ENCODE data around the gene GNPAT.
A peak's percentile ranks its signal among the peaks of the same experiment; 100 is the strongest.

Gene GNPAT

DNA sequence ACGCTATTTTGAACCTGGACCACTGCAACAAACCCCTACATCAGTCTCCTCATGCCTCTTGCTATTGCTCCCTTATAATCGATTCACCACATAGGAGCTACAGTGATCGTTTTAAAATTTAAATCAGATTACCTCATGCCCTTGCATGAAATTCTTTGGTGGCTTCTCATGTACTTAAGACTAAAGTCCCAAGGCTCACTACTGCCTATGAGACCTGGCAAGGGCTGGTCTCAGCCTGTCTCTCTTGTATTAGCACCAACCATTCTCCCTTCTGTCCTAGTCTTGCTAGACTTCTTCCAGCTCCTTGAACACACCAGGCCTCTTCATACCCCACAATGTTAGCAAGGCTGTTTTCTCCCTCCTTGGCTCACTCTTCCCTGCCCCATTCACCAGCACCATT, 6.5 kb upstream of the GNPAT start:
- no peak overlapping the region for H3K4me3 ChIP-seq (ENCODE audit: low read depth, low read length)
- TF ChIP-seq, protein P1, sequence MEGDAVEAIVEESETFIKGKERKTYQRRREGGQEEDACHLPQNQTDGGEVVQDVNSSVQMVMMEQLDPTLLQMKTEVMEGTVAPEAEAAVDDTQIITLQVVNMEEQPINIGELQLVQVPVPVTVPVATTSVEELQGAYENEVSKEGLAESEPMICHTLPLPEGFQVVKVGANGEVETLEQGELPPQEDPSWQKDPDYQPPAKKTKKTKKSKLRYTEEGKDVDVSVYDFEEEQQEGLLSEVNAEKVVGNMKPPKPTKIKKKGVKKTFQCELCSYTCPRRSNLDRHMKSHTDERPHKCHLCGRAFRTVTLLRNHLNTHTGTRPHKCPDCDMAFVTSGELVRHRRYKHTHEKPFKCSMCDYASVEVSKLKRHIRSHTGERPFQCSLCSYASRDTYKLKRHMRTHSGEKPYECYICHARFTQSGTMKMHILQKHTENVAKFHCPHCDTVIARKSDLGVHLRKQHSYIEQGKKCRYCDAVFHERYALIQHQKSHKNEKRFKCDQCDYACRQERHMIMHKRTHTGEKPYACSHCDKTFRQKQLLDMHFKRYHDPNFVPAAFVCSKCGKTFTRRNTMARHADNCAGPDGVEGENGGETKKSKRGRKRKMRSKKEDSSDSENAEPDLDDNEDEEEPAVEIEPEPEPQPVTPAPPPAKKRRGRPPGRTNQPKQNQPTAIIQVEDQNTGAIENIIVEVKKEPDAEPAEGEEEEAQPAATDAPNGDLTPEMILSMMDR (IDR thresholded peaks at IDR 0.05; ENCODE audit: low read depth, low read length): no peak

DNA sequence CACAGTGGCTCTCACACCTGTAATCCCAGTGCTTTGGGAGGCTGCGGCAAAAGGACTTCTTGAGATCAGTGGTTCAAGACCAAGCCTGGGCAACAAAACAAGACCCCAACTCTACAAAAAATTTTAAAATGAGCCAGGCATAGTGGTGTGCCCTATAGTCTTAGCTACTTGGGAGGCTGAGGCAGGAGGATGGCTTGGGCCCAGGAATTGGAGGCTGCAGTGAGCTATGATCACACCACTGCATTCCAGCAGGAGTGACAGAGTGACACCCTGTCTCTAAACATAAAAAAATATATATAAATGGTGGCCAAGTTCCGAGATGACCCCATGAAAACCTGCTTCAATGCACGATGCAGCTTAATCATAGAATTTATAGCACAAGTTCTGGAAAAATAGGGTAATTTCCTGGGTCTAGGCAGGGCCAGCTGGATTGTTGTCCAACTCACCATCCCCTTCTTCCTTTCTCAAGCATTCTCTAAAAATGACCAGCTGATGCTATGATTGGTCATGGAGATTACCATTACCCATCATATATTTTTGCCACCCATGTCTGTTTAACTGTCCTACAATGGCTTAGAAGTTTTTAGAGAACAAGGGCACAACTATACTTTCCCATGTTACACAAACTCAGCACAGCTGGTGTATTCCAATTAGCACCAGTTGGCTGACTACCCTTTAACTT, 5.3 kb upstream of the GNPAT start:
- TF ChIP-seq, protein P1 (IDR thresholded peaks at IDR 0.05; ENCODE audit: low read depth, low read length): no peak
- no peak overlapping the region for H3K4me3 ChIP-seq (ENCODE audit: low read depth, low read length)

DNA sequence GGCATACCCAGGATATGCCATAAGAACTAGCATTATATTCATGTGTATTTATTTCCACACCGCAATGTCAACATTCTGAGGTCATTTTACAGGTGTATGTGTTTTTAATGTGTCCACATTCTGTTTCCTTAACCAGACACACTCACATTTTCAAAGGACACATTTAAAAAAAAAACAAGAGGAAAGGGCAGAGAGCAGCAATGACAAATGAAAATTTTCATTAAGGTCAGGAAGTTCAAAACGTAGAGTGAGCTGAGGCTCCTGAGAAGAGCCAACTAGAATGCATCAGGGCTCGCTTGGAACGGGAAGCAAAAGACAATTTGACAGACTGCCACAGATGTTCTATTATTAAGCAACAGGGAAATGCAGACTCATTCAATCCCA, 4.8 kb upstream of the GNPAT start:
- TF ChIP-seq, protein P1 (IDR thresholded peaks at IDR 0.05; ENCODE audit: low read depth, low read length): no peak
- H3K4me3 ChIP-seq (ENCODE audit: low read depth, low read length): no peak overlapping the region

DNA sequence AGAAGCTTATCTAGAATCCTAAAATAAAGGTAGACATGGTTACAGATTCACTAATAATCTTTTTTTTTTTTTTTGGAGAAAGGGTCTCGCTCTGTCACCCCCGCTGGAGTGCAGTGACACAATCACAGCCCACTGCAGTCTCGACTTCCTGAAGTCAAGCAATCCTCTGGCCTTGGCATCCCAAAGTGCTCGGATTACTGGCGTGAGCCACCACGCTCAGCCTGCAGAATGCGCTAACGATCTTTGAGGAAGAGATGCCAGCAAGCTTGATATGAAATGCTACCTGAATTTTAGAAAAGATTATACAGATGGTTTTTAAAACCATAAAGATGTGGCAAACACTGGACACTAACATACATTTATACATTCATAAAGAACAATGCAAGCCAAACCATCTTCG, 4.1 kb upstream of the GNPAT start:
- TF ChIP-seq, protein P1 (IDR thresholded peaks at IDR 0.05; ENCODE audit: low read depth, low read length): no peak
- H3K4me3 ChIP-seq (ENCODE audit: low read depth, low read length): no peak overlapping the region

DNA sequence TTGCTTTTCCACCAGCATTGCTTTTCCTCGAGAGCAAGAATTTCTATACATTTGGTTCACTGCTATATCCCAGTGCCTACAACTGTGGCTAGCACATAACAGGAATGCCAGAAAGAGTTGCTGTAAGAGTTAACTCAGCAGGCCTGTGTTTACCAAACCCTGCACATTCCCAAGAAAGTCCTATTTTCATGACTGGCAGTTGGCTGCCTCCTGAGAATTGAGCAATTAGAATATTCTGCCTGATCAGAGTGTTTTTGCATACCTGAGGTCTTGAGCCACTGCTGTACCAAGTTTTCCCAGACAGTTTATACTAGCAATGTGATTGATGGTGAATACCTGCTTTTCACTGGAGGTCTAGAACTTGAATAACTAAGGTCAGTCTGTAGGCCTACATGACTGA, 2.7 kb upstream of the GNPAT start:
- H3K4me3 ChIP-seq (ENCODE audit: low read depth, low read length): no peak overlapping the region
- TF ChIP-seq, protein P1 (IDR thresholded peaks at IDR 0.05; ENCODE audit: low read depth, low read length): no peak

DNA sequence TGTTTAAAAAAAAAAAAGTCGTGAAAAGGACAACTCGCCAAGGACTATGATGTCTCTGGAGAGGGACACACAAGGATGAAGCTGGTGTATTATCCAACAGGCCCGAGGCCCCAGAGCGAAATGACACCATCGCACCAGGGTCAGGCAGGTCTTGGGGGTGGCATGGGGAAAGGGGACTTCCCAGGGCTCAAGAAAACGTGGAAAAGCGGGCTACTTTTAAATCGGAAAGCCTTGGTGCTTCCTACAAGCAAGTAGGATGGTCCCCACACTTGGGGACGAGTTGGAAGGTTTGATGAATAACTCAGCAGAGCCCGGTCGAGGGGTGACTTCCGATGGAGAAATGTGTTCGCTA, 505 bp upstream of the GNPAT start:
- peak overlapping the region; percentile 93 for H3K4me3 ChIP-seq (ENCODE audit: low read depth, low read length)
- TF ChIP-seq, protein P1 (IDR thresholded peaks at IDR 0.05; ENCODE audit: low read depth, low read length): no peak

DNA sequence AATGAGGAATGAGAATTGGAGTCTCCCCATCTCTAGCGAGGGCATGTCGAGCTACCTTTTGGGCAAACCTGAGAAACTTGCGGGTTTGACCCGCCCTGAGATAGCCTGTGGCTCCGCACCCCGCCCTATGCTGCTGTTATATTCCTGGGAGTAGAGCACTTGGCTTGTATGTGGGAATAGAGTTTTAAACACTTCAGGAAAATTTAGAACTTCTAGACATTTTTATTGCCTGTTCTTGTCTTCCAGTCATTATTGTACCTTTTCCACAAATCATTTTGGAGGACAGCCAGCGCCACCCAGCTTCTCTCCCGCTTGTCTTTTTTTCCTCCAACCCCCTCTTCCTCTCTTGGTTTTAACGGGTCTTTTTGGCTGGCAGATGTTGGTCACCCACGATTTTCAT, 738 bp downstream of the GNPAT start:
- TF ChIP-seq, protein P1 (IDR thresholded peaks at IDR 0.05; ENCODE audit: low read depth, low read length): no peak
- peak overlapping the region; percentile 93 for H3K4me3 ChIP-seq (ENCODE audit: low read depth, low read length)
